Measurements from ENCODE around the gene SPG7. TPM values are rescaled to one million over a fixed set of nuclear protein-coding genes. Genes with fewer than 3 reads are reported as not detected.

SPG7 gene

Small RNAs within 50 kb of the gene (small RNA-seq; reads per million reads assigned to genes)
- gene SNORD68 (ENCODE audit: insufficient read depth), result not detected
